Measurements from ENCODE around the gene NPNT. TPM values are rescaled to one million over a fixed set of nuclear protein-coding genes. Genes with fewer than 3 reads are reported as not detected.

The NPNT gene
- polyA plus RNA-seq, 1 donor = 163 TPM

DNA sequence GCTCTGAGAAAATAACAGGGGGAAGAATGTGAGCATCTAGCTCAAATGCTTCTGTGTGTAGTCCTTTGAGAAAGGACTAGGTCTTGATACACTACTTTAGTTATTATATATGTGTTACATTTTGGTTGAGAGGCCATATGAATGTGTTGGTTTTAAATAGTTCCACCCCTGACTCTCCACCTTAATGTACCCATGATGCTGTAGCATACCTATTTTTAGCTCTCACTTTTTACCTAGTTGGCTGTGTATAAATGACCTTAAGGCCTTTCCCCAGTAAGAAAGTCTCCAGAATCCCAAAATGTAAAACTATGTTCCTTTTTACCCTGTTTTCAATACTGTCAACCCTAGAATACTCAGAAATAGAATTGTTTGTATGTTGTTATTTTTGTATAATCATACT lies 20.0 kb upstream of the NPNT start:
- H3K36me3 ChIP-seq (ENCODE audit: control insufficient read depth, insufficient read depth, low read length) = no peaks in the 10 kb centered on the region
- H3K9me3 ChIP-seq (ENCODE audit: control insufficient read depth, low read depth, low read length) = peaks cover 2% of the 10 kb centered on the region
- H3K27ac ChIP-seq (ENCODE audit: low read length) = no peak overlapping the region
- H3K27me3 ChIP-seq (ENCODE audit: control insufficient read depth, insufficient read depth, low read length) = no peaks in the 10 kb centered on the region
- no peak overlapping the region for H3K4me3 ChIP-seq (ENCODE audit: low read length)
- no peaks in the 10 kb centered on the region for H3K4me1 ChIP-seq (ENCODE audit: control insufficient read depth, insufficient read depth, low read length)
- DNase-seq = no peak

GRCh38 chr4:105878668-105879067 lies 16.6 kb upstream of the NPNT start:
- Histone ChIP-seq H3K9me3 (ENCODE audit: control insufficient read depth, low read depth, low read length) (peaks cover 5% of the 10 kb centered on the region), H3K27me3 (ENCODE audit: control insufficient read depth, insufficient read depth, low read length) (no peaks in the 10 kb centered on the region), H3K4me3 (ENCODE audit: low read length) (no peak overlapping the region), H3K4me1 (ENCODE audit: control insufficient read depth, insufficient read depth, low read length) (no peaks in the 10 kb centered on the region), H3K27ac (ENCODE audit: low read length) (no peak overlapping the region), H3K36me3 (ENCODE audit: control insufficient read depth, insufficient read depth, low read length) (no peaks in the 10 kb centered on the region)
- no CpG with 5 or more reads among the region's 2 CpGs for WGBS (ENCODE audit: insufficient coverage, low lambda C conversion rate)
- no peak for DNase-seq

DNA sequence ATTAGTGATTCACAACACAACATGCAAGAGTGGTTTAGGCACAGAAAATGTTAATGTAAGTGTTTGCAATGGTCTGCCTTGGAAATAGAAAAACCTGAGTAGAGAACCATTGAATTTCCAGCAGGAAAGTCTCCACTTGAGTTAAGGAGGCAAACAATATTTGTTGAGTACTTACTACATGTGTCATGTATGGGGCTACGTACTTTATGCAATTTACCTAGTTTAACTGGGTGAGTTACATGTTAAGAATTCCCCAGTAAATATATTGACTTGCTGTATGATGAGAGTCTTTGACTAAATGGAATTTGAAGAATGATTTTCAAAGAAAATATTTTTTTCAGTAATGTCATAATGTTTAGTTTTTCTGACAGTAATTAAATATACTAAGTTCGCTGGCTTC lies 7.8 kb upstream of the NPNT start:
- 80% methylated on average over 1 of the region's 2 CpGs for WGBS (ENCODE audit: insufficient coverage, low lambda C conversion rate)
- Histone ChIP-seq H3K27me3 (ENCODE audit: control insufficient read depth, insufficient read depth, low read length) (no peaks in the 10 kb centered on the region), H3K27ac (ENCODE audit: low read length) (no peak overlapping the region), H3K36me3 (ENCODE audit: control insufficient read depth, insufficient read depth, low read length) (no peaks in the 10 kb centered on the region), H3K4me1 (ENCODE audit: control insufficient read depth, insufficient read depth, low read length) (no peaks in the 10 kb centered on the region), H3K4me3 (ENCODE audit: low read length) (no peak overlapping the region), H3K9me3 (ENCODE audit: control insufficient read depth, low read depth, low read length) (no peaks in the 10 kb centered on the region)
- no peak for DNase-seq

- H3K27me3 ChIP-seq (ENCODE audit: control insufficient read depth, insufficient read depth, low read length) = peaks cover 10% of the 10 kb centered on the region
- DNase-seq = peak; percentile 42 to 77
- peak overlapping the region; percentile 91 for H3K27ac ChIP-seq (ENCODE audit: low read length)
- H3K36me3 ChIP-seq (ENCODE audit: control insufficient read depth, insufficient read depth, low read length) = peaks cover 10% of the 10 kb centered on the region
- WGBS (ENCODE audit: insufficient coverage, low lambda C conversion rate) = no CpG with 5 or more reads among the region's 84 CpGs
- H3K9me3 ChIP-seq (ENCODE audit: control insufficient read depth, low read depth, low read length) = peaks cover 3% of the 10 kb centered on the region
- H3K4me1 ChIP-seq (ENCODE audit: control insufficient read depth, insufficient read depth, low read length) = peaks cover 16% of the 10 kb centered on the region
- H3K4me3 ChIP-seq (ENCODE audit: low read length) = peak overlapping the region; percentile 81
Measured at GRCh38 chr4:105895583-105896460, 551 bp downstream of the NPNT start.

GRCh38 chr4:105896461-105896942 lies 1.2 kb downstream of the NPNT start:
- Histone ChIP-seq H3K9me3 (ENCODE audit: control insufficient read depth, low read depth, low read length) (peaks cover 3% of the 10 kb centered on the region), H3K27me3 (ENCODE audit: control insufficient read depth, insufficient read depth, low read length) (peaks cover 10% of the 10 kb centered on the region), H3K4me3 (ENCODE audit: low read length) (peak overlapping the region; percentile 81), H3K4me1 (ENCODE audit: control insufficient read depth, insufficient read depth, low read length) (peaks cover 16% of the 10 kb centered on the region), H3K36me3 (ENCODE audit: control insufficient read depth, insufficient read depth, low read length) (peaks cover 10% of the 10 kb centered on the region), H3K27ac (ENCODE audit: low read length) (peak overlapping the region; percentile 91)
- 6% methylated on average over 3 of the region's 22 CpGs for WGBS (ENCODE audit: insufficient coverage, low lambda C conversion rate)
- DNase-seq = no peak

- peaks cover 10% of the 10 kb centered on the region for H3K36me3 ChIP-seq (ENCODE audit: control insufficient read depth, insufficient read depth, low read length)
- peak in 1 of 2 donors; percentile 32 for DNase-seq
- peaks cover 10% of the 10 kb centered on the region for H3K27me3 ChIP-seq (ENCODE audit: control insufficient read depth, insufficient read depth, low read length)
- peak overlapping the region; percentile 81 for H3K4me3 ChIP-seq (ENCODE audit: low read length)
- H3K27ac ChIP-seq (ENCODE audit: low read length) = peak overlapping the region; percentile 91
- peaks cover 3% of the 10 kb centered on the region for H3K9me3 ChIP-seq (ENCODE audit: control insufficient read depth, low read depth, low read length)
- WGBS (ENCODE audit: insufficient coverage, low lambda C conversion rate) = 0% methylated on average over 1 of the region's 3 CpGs
- peaks cover 16% of the 10 kb centered on the region for H3K4me1 ChIP-seq (ENCODE audit: control insufficient read depth, insufficient read depth, low read length)
Measured at GRCh38 chr4:105896984-105897775, 1.9 kb downstream of the NPNT start.

DNA sequence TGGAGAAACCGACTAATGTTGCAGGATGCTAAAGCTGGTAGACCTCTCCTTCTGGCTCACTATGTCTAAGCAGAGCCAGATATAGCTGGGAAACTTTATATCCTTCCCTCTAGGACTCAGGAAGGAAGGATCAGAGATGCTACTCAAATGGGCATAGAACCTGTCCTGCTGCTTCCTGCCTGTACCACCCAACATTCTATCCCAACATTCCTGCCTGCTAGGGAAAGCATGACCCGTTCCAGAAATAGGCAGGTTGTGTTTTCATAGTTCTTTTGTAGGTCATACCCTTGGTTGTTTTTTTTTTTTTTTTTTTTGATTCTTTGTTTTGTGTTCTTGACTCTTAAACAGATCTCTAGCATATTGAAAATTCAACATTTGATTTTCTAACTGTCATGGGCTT lies 5.3 kb downstream of the NPNT start:
- Histone ChIP-seq H3K36me3 (ENCODE audit: control insufficient read depth, insufficient read depth, low read length) (peaks cover 22% of the 10 kb centered on the region), H3K27me3 (ENCODE audit: control insufficient read depth, insufficient read depth, low read length) (peaks cover 10% of the 10 kb centered on the region), H3K4me3 (ENCODE audit: low read length) (no peak overlapping the region), H3K4me1 (ENCODE audit: control insufficient read depth, insufficient read depth, low read length) (peaks cover 11% of the 10 kb centered on the region), H3K9me3 (ENCODE audit: control insufficient read depth, low read depth, low read length) (peaks cover 3% of the 10 kb centered on the region), H3K27ac (ENCODE audit: low read length) (no peak overlapping the region)
- WGBS (ENCODE audit: insufficient coverage, low lambda C conversion rate) = 52% methylated on average over 2 of the region's 2 CpGs
- no peak for DNase-seq

DNA sequence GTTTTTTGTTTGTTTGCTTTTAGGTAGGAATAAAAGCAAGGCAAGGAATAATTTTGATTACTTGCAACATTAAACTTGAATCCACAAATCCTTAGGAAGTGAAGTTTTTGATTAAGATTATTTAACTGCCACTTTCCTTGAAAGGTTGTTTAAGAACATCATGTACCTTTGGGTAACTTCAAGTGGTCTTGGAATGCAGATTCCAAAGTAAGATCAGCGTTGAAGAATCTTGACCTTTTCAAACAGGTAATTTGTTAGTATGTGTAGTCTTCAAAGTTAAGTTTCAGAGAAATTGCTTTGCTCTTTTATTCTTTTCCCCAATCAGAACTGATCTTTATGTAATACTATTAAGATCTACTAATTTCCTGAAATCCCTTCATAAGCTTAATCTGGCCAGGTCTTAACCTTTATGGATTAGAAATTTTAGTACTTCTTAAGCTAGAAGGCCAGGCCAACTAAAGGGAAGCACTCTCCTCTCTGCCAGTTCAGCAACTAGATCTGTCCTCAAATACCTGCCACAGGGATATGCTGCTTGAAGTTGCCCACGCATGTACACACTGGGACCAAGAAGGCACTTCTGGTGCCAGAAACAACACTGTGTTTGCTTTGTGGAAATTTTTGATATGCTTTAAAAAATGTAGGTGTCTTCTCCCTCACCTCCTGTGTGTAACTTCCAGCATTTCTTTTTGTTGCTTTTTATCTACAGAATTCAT lies 7.4 kb downstream of the NPNT start:
- Histone ChIP-seq H3K4me1 (ENCODE audit: control insufficient read depth, insufficient read depth, low read length) (peaks cover 11% of the 10 kb centered on the region), H3K4me3 (ENCODE audit: low read length) (no peak overlapping the region), H3K27ac (ENCODE audit: low read length) (no peak overlapping the region), H3K9me3 (ENCODE audit: control insufficient read depth, low read depth, low read length) (peaks cover 3% of the 10 kb centered on the region), H3K36me3 (ENCODE audit: control insufficient read depth, insufficient read depth, low read length) (peaks cover 25% of the 10 kb centered on the region), H3K27me3 (ENCODE audit: control insufficient read depth, insufficient read depth, low read length) (no peaks in the 10 kb centered on the region)
- no CpG with 5 or more reads among the region's 2 CpGs for WGBS (ENCODE audit: insufficient coverage, low lambda C conversion rate)
- DNase-seq = no peak

GRCh38 chr4:105909787-105910281 lies 14.6 kb downstream of the NPNT start:
- H3K36me3 ChIP-seq (ENCODE audit: control insufficient read depth, insufficient read depth, low read length) = peaks cover 6% of the 10 kb centered on the region
- peak overlapping the region; percentile 75 for H3K27ac ChIP-seq (ENCODE audit: low read length)
- peak; percentile 80 to 92 for DNase-seq

GRCh38 chr4:105911426-105911825 lies 16.2 kb downstream of the NPNT start:
- no peaks in the 10 kb centered on the region for H3K27me3 ChIP-seq (ENCODE audit: control insufficient read depth, insufficient read depth, low read length)
- peaks cover 6% of the 10 kb centered on the region for H3K36me3 ChIP-seq (ENCODE audit: control insufficient read depth, insufficient read depth, low read length)
- no peaks in the 10 kb centered on the region for H3K9me3 ChIP-seq (ENCODE audit: control insufficient read depth, low read depth, low read length)
- H3K4me3 ChIP-seq (ENCODE audit: low read length) = no peak overlapping the region
- H3K4me1 ChIP-seq (ENCODE audit: control insufficient read depth, insufficient read depth, low read length) = peaks cover 28% of the 10 kb centered on the region
- no peak for DNase-seq
- H3K27ac ChIP-seq (ENCODE audit: low read length) = peak overlapping the region; percentile 75

More at GRCh38 chr4:105909787-105910281, 14.6 kb downstream of the NPNT start:
- WGBS (ENCODE audit: insufficient coverage, low lambda C conversion rate) = no CpG with 5 or more reads among the region's 2 CpGs
- Histone ChIP-seq H3K4me1 (ENCODE audit: control insufficient read depth, insufficient read depth, low read length) (peaks cover 23% of the 10 kb centered on the region), H3K4me3 (ENCODE audit: low read length) (no peak overlapping the region), H3K27me3 (ENCODE audit: control insufficient read depth, insufficient read depth, low read length) (no peaks in the 10 kb centered on the region), H3K9me3 (ENCODE audit: control insufficient read depth, low read depth, low read length) (no peaks in the 10 kb centered on the region)
